Karpas-422 (cell line): ENCODE data around the gene TRPV2. TPM values are rescaled to one million over a fixed set of nuclear protein-coding genes. Genes with fewer than 3 reads are reported as not detected.

Experiments used
- DNase-seq: peaks from one replicate; pipeline ENCODE4 v3.0.0-alpha.2; 2015
- H2AFZ ChIP-seq: fragments of 200-600 bp; sonication (generic); 2 replicates; pipeline ENCODE4 v1.6.1; 2014; ENCODE audit warnings: antibody characterized with exemption, low read length, mixed read lengths
- H3K27ac ChIP-seq: fragments of 200-600 bp; sonication (generic); 2 replicates; pipeline ENCODE4 v1.5.1; 2014; ENCODE audit warnings: mild to moderate bottlenecking, low read length, moderate library complexity
- H3K27me3 ChIP-seq: fragments of 200-600 bp; sonication (generic); 2 replicates; pipeline ENCODE4 v1.6.1; 2014; ENCODE audit warnings: low read length, mixed read lengths
- H3K36me3 ChIP-seq: fragments of 200-600 bp; sonication (generic); 2 replicates; pipeline ENCODE4 v1.6.1; 2014; ENCODE audit warnings: low read length, mixed read lengths; ENCODE audit not compliant: insufficient read depth
- H3K4me1 ChIP-seq: fragments of 200-600 bp; sonication (generic); 2 replicates; pipeline ENCODE4 v1.6.1; 2014; ENCODE audit warnings: mild to moderate bottlenecking, low read length, mixed read lengths
- H3K4me2 ChIP-seq: fragments of 200-600 bp; sonication (generic); 2 replicates; pipeline ENCODE4 v1.6.1; 2014; ENCODE audit warnings: low read length, low read depth, mild to moderate bottlenecking; ENCODE audit not compliant: poor library complexity, severe bottlenecking
- H3K4me3 ChIP-seq: fragments of 200-600 bp; sonication (generic); 2 replicates; pipeline ENCODE4 v1.5.1; 2014; ENCODE audit warnings: mild to moderate bottlenecking, antibody characterized with exemption, low read length, mixed read lengths
- H3K79me2 ChIP-seq: fragments of 200-600 bp; sonication (generic); 2 replicates; pipeline ENCODE4 v1.6.1; 2014; ENCODE audit warnings: mild to moderate bottlenecking, low read length, mixed read lengths
- H3K9ac ChIP-seq: fragments of 200-600 bp; sonication (generic); 2 replicates; pipeline ENCODE4 v1.6.0; 2014; ENCODE audit warnings: low read length
- H3K9me2 ChIP-seq: fragments of 200-600 bp; sonication (generic), shearing (Covaris generic); replicated peaks from 2 replicates; pipeline ENCODE4 v1.6.0; 2014; ENCODE audit warnings: mild to moderate bottlenecking, low read length, moderate library complexity; ENCODE audit not compliant: insufficient read depth
- H3K9me3 ChIP-seq: fragments of 300-700, 200-600 bp; sonication (generic); 2 replicates; pipeline ENCODE4 v1.6.1; 2014; ENCODE audit warnings: low read length, mixed read lengths
- H4K20me1 ChIP-seq: fragments of 200-600 bp; sonication (generic); 2 replicates; pipeline ENCODE4 v1.6.1; 2014; ENCODE audit warnings: mild to moderate bottlenecking, antibody characterized with exemption, low read length, low read depth; ENCODE audit not compliant: insufficient read depth
- small RNA-seq: library from RNA; depleted of rRNA; stranded (forward); fragments of <200 nt; gene quantifications from one replicate; pipeline ENCODE3, GENCODE V24; 2014
- total RNA-seq: library from RNA; depleted of rRNA; stranded (reverse); fragments of >200 nt; shearing (Covaris generic); gene quantifications from 2 replicates; pipeline ENCODE4 v1.2.3, GENCODE V29; 2014; ENCODE audit warnings: low replicate concordance; rRNA removed

TRPV2 gene
- total RNA-seq, 1 experiment from 2014 or later: 14.2 TPM

DNA sequence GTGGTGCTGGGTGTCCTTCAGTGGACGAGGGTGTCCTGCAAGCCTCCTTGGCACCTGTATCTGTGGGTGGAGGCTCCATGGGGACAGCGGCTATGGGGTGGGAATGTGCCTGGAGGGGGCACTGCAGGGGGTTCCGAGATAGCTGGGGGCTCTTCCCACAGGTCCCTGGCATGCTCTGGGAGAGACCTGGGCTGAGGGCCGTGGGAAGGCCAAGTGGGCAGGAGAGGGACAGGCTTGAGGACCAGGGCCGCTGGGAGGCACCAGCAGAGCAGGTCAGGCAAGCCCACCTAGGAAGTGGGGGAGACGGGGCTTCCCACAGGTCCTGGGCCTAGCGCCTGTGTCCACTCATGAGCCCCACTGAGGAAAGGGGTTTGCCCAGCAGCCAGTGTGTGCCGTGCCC lies 66.9 kb downstream of the TRPV2 start:
- no peak overlapping the region for H3K9ac ChIP-seq
- no peak overlapping the region for H3K27ac ChIP-seq
- no peaks in the 10 kb centered on the region for H3K79me2 ChIP-seq
- H3K4me2 ChIP-seq: no peak overlapping the region
- H3K9me3 ChIP-seq: no peaks in the 10 kb centered on the region
- H3K36me3 ChIP-seq: no peaks in the 10 kb centered on the region
- no peaks in the 10 kb centered on the region for H3K4me1 ChIP-seq
- no peaks in the 10 kb centered on the region for H3K9me2 ChIP-seq
- no peak overlapping the region for H2AFZ ChIP-seq
- no peak overlapping the region for H3K4me3 ChIP-seq
- no peak for DNase-seq
- H4K20me1 ChIP-seq: no peaks in the 10 kb centered on the region
- no peaks in the 10 kb centered on the region for H3K27me3 ChIP-seq

DNA sequence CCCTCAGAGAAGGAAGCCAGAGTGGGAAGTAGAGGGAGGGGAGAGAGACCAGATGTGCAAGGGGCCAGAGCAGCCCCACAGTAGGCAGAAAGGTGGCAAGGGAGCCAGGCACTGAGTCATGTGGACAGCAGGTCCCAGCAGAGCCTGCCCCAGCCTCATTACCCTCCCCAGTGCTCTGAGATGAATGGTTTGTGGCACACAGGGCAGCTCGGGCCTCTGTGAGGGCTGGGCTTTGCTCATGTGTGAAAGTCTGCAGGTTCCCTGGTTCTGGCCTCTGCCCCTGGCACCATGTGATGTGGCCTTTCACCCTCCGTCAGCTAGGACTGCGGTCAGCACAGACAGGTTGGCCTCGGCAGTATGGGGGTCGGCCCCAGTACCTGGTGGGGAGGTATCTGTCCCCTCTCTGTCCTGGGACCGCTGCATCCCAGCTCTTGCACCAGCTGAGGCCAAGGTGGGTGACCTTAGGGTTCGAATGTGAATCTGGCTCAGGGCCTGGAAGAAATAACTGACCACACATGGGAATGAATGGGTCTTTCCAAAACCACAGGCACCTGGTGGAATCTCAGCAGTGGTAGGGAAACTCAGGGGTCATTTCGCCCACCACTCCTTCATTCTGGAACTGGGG lies 67.8 kb downstream of the TRPV2 start:
- Histone ChIP-seq H3K4me2 (no peak overlapping the region), H2AFZ (no peak overlapping the region), H3K4me1 (peaks cover 8% of the 10 kb centered on the region), H3K9ac (no peak overlapping the region), H3K27me3 (no peaks in the 10 kb centered on the region), H3K79me2 (no peaks in the 10 kb centered on the region), H3K27ac (no peak overlapping the region), H3K36me3 (no peaks in the 10 kb centered on the region), H3K4me3 (no peak overlapping the region), H3K9me2 (no peaks in the 10 kb centered on the region), H4K20me1 (no peaks in the 10 kb centered on the region), H3K9me3 (no peaks in the 10 kb centered on the region)
- DNase-seq: no peak

GRCh38 chr17:16484445-16485175 lies 69.2 kb downstream of the TRPV2 start:
- H3K79me2 ChIP-seq: no peaks in the 10 kb centered on the region
- H3K4me1 ChIP-seq: peaks cover 22% of the 10 kb centered on the region
- H3K27ac ChIP-seq: no peak overlapping the region
- H3K4me3 ChIP-seq: no peak overlapping the region
- H3K36me3 ChIP-seq: no peaks in the 10 kb centered on the region
- no peaks in the 10 kb centered on the region for H3K9me3 ChIP-seq
- no peak for DNase-seq
- H3K4me2 ChIP-seq: no peak overlapping the region
- no peaks in the 10 kb centered on the region for H4K20me1 ChIP-seq
- no peak overlapping the region for H3K9ac ChIP-seq
- no peak overlapping the region for H2AFZ ChIP-seq
- H3K9me2 ChIP-seq: no peaks in the 10 kb centered on the region
- H3K27me3 ChIP-seq: no peaks in the 10 kb centered on the region

Small RNA genes lying within 50 kb of the gene (small RNA-seq; reads per million reads assigned to genes)
- not detected for gene SNORD49A
- gene SNORD65: not detected

Other genes with a start within 250 kb of the TRPV2 start
- 95.2 and 127 TPM in 2 replicates for gene NCOR1, start 200.0 kb upstream of the TRPV2 start, total RNA-seq
- 43.4 and 48.2 TPM in 2 replicates for gene PIGL, start 198.4 kb upstream of the TRPV2 start, total RNA-seq
- 25.6 and 69.7 TPM in 2 replicates for gene CENPV, start 62.1 kb upstream of the TRPV2 start, total RNA-seq
- 1,060 and 1,155 TPM in 2 replicates for gene UBB, start 34.5 kb upstream of the TRPV2 start, total RNA-seq
- 2.4 and 5.2 TPM in 2 replicates for gene LRRC75A, start 76.6 kb downstream of the TRPV2 start, total RNA-seq
- 0.40 and 0.41 TPM in 2 replicates for gene ZNF287, start 153.6 kb downstream of the TRPV2 start, total RNA-seq
- gene ZNF624, start 238.3 kb downstream of the TRPV2 start, total RNA-seq: 3.8 and 4.8 TPM in 2 replicates